PFSK-1 (cell line): Measurements from ENCODE around the gene PAX4.

Experiments
- FOXP2 ChIP-seq: optimal IDR thresholded peaks from 2 replicates; pipeline ENCODE3; 2011; ENCODE audit warnings: borderline replicate concordance, control low read depth, inconsistent platforms; ENCODE audit not compliant: insufficient read depth; ENCODE audit errors: extremely low read length, extremely low read depth
- POLR2AphosphoS5 ChIP-seq: IDR thresholded peaks from 2 replicates; pipeline ENCODE4 v1.6.1; 2012; ENCODE audit warnings: low read depth, mild to moderate bottlenecking, control low read depth, low read length, moderate library complexity
- SIN3A ChIP-seq: IDR thresholded peaks from 2 replicates; pipeline ENCODE4 v1.6.1; 2012; ENCODE audit warnings: mild to moderate bottlenecking, low read length, moderate library complexity, borderline replicate concordance; ENCODE audit not compliant: insufficient read depth
- TAF1 ChIP-seq: IDR thresholded peaks from 2 replicates; pipeline ENCODE4 v1.6.1; 2012; ENCODE audit warnings: low read length, control low read depth, borderline replicate concordance; ENCODE audit not compliant: insufficient read depth
- TF ChIP-seq, protein P1 (sequence below), 2 experiments: IDR thresholded peaks; 2 replicates each; pipeline versions ENCODE4 v1.6.1 to v1.8.0; 2011 to 2012; ENCODE audit warnings: low read depth in 2 of 2, low read length in 2 of 2, control low read depth in 1 of 2, inconsistent platforms in 1 of 2, mild to moderate bottlenecking in 1 of 2, moderate library complexity in 1 of 2; ENCODE audit not compliant: insufficient read depth in 1 of 2

PAX4 gene

DNA sequence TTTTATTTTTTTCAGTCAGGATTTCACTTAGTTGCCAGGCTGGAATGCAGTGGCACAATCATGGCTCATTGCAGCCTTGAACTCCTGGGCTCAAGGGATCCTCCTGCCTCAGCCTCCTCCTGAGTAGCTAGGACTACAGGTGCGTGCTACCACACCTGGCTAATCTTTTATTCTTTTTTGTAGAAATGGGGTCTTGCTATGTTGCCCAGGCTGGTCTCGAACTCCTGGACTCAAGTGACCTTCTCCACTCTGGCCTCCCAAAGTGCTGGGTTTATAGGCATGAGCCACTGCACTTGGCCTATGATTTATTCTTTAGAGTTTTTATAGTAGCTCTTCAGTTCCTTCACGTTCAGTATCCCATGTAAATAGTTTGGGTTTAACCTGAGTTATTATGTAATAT lies 39.6 kb upstream of the PAX4 start:
- TF ChIP-seq SIN3A (no peak), POLR2AphosphoS5 (no peak), TAF1 (no peak), FOXP2 (no peak)
- TF ChIP-seq, protein P1, sequence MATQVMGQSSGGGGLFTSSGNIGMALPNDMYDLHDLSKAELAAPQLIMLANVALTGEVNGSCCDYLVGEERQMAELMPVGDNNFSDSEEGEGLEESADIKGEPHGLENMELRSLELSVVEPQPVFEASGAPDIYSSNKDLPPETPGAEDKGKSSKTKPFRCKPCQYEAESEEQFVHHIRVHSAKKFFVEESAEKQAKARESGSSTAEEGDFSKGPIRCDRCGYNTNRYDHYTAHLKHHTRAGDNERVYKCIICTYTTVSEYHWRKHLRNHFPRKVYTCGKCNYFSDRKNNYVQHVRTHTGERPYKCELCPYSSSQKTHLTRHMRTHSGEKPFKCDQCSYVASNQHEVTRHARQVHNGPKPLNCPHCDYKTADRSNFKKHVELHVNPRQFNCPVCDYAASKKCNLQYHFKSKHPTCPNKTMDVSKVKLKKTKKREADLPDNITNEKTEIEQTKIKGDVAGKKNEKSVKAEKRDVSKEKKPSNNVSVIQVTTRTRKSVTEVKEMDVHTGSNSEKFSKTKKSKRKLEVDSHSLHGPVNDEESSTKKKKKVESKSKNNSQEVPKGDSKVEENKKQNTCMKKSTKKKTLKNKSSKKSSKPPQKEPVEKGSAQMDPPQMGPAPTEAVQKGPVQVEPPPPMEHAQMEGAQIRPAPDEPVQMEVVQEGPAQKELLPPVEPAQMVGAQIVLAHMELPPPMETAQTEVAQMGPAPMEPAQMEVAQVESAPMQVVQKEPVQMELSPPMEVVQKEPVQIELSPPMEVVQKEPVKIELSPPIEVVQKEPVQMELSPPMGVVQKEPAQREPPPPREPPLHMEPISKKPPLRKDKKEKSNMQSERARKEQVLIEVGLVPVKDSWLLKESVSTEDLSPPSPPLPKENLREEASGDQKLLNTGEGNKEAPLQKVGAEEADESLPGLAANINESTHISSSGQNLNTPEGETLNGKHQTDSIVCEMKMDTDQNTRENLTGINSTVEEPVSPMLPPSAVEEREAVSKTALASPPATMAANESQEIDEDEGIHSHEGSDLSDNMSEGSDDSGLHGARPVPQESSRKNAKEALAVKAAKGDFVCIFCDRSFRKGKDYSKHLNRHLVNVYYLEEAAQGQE (IDR thresholded peaks at IDR 0.05; ENCODE audit: insufficient read depth in 1 of 2, low read depth in 2 of 2, low read length in 2 of 2) = no peak

DNA sequence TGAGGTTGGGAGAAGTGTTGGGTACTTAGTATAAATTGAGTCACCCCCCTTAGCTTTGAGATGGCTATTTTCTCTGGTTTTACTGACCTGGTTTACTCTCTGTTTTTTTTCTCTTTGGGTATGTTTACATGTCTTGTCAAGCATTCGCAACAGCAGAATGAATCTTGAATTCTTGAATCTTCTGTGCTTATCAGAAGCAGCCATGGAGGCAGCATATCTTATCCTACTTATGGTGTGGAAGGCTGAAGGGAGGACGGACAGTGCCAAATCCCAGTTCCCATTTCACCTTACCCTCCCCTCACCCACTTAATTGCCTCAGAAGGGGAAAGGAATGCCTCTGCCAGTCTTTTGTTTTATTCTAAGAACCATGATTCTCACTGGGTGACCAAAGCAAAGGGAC lies 37.8 kb upstream of the PAX4 start:
- TF ChIP-seq TAF1 = no peak
- no peak for TF ChIP-seq SIN3A
- no peak for TF ChIP-seq FOXP2
- no peak for TF ChIP-seq POLR2AphosphoS5
- TF ChIP-seq, protein P1 (IDR thresholded peaks at IDR 0.05; ENCODE audit: insufficient read depth in 1 of 2, low read depth in 2 of 2, low read length in 2 of 2) = no peak

DNA sequence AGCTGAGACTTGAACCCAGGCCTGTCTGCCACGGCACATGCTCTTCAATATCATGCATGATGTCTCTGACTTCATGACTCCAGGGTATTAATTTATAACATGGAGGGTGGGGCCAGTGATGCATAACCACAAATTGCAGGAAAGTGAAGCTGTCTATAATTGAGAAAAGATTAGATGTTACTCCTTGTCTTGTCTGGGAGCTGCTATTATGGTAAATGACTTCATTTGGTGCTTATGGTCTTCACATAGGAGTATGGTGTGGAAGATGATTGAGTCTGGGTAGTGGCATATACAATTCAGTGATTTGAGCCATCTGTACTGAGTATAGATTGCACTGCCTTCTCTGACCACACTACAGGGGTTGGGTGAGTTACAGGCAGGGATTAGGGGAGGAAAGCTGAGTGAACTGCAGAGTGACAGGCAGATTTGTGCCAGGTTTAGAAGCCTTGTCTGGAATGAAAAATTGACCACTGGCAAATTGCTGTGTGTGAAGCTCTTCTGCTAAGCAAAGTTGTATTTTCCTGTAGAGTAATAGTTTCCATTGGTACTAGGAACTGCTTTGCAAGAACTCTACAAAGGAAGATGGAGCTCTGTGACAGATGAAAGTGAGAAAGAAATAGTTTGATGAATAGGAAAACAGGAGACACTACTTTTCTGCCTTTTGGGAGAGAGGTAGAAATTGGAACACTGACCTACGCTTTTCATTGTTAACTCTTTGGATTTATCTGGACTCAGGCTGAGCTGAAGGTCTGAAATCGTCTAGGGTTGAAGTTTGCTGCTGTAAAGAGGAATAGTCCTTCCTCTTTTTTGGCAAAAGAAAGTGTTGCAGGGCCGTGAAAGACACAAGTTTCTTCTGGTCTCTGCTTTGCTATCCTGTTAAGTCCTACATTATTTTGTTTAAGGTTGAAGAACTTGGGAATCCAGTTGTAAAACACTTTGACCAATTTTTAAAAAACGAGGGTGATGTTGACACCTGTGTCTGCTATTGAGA lies 36.8 kb upstream of the PAX4 start:
- TF ChIP-seq, protein P1 (IDR thresholded peaks at IDR 0.05; ENCODE audit: insufficient read depth in 1 of 2, low read depth in 2 of 2, low read length in 2 of 2) = no peak
- TF ChIP-seq SIN3A (no peak), TAF1 (no peak), POLR2AphosphoS5 (no peak), FOXP2 (no peak)

DNA sequence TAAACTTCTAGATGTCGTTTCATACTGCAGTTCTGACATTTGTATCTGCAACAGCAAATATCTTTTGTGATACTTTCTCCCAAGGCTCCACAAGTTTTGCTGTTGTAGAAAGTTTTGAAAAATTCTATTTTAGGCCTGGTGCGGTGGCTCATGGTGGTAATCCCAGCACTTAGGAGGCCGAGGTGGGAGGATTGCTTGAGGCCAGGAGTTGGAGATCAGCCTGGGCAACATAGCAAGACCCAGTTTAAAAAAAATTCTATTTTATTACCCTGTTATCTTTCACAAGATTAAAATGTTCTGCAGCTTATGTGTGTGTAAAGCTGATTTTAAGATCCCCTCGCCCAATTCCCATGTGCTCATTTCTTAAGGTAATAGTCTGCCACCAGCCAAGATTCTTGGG lies 35.5 kb upstream of the PAX4 start:
- no peak for TF ChIP-seq TAF1
- TF ChIP-seq FOXP2 = no peak
- TF ChIP-seq SIN3A = no peak
- TF ChIP-seq, protein P1 (IDR thresholded peaks at IDR 0.05; ENCODE audit: insufficient read depth in 1 of 2, low read depth in 2 of 2, low read length in 2 of 2) = no peak
- TF ChIP-seq POLR2AphosphoS5 = no peak
